ENCODE measurements around the gene GGA3. TPM values are rescaled to one million over a fixed set of nuclear protein-coding genes. Genes with fewer than 3 reads are reported as not detected.

GGA3 gene
- total RNA-seq, 2 experiments from 2014 or later: 88.8 to 96.5 TPM

DNA sequence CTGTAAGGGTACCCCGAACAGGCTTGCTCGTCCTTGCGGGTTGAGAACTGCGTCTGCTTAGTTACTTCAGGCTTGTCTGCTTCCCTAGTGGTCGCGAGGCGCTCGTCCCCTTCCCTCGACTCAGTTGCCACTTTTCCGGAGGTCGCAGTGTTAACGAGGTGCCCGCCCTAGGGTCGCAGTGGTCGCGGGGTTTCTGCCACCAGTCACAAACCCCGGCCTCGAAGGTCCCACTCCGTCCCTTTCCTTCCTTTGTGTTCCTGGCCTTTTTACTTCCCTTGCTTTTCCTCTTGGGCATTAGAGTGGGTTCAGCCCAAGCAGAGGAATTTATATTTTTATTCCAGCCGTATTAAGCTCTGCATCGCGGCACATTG is 55.6 kb downstream of the GGA3 start:
- Histone ChIP-seq H3K36me3 (ENCODE audit: insufficient read depth, low read length) (peaks cover 19% of the 10 kb centered on the region), H3K27ac (ENCODE audit: low read depth in 1 of 2, low read length in 2 of 2) (peak overlapping the region; percentile 91 to 94), H3K4me1 (ENCODE audit: insufficient read depth, low read length) (peaks cover 28% of the 10 kb centered on the region), H3K27me3 (ENCODE audit: control insufficient read depth in 1 of 2, insufficient read depth in 2 of 2, low read length in 2 of 2) (no peaks in the 10 kb centered on the region), H3K9me3 (ENCODE audit: control insufficient read depth in 1 of 2, insufficient read depth in 1 of 2, low read length in 2 of 2) (no peaks in the 10 kb centered on the region), H3K4me3 (ENCODE audit: low read length) (peak overlapping the region; percentile 95)
- intact Hi-C loops (cut with DNase I, micrococcal nuclease): loop anchor here in 1 of 2 experiments (2.0 kb wide), 2 partner anchors 23 to 55 kb away; partner anchors contain the start of genes GGA3, MRPS7 and SUMO2
- Mint-ChIP-seq H3K4me3 (peak overlapping the region; percentile 96), H3K27ac (peak overlapping the region; percentile 95), H3K36me3 (ENCODE audit: low read depth) (peaks cover 36% of the 10 kb centered on the region), H3K4me1 (ENCODE audit: low read depth) (peaks cover 27% of the 10 kb centered on the region), H3K27me3 (no peaks in the 10 kb centered on the region), H3K9me3 (no peaks in the 10 kb centered on the region)
- ATAC-seq (ENCODE audit: poor library complexity): no peak
- POLR2A ChIA-PET: interaction anchor here (0.6 to 2.6 kb wide), 12 partner anchors 15 to 244 kb away, joined by 3 to 12 read pairs (median 4); partner anchors contain the start of genes ARMC7, ATP5PD, GGA3 and GRB2
- DNase-seq: no peak
- no peak for TF ChIP-seq CTCF (IDR thresholded peaks at IDR 0.05)
- CTCF ChIA-PET: interaction anchor here (1.0 to 2.6 kb wide), 5 partner anchors 34 to 207 kb away, joined by 3 to 8 read pairs (median 4); partner anchors contain the start of gene MIF4GD

- peak within 1 kb of the TSS; percentile 96 for H3K4me3 Mint-ChIP-seq
- H3K27me3 Mint-ChIP-seq: no peaks in the 10 kb centered on the region
- ChIA-PET POLR2A (interaction anchor here (0.6 to 2.6 kb wide), 14 partner anchors 16 to 243 kb away, joined by 3 to 12 read pairs (median 4); partner anchors contain the start of genes ARMC7, ATP5PD, GGA3 and GRB2), CTCF (interaction anchor here (1.0 to 2.6 kb wide), 4 partner anchors 66 to 207 kb away, joined by 3 to 8 read pairs (median 4); partner anchors contain the start of gene MIF4GD)
- H3K4me1 ChIP-seq (ENCODE audit: insufficient read depth, low read length): peaks cover 28% of the 10 kb centered on the region
- TF ChIP-seq CTCF (IDR thresholded peaks at IDR 0.05): no peak
- H3K36me3 Mint-ChIP-seq (ENCODE audit: low read depth): peaks cover 31% of the 10 kb centered on the region
- H3K4me1 Mint-ChIP-seq (ENCODE audit: low read depth): peaks cover 27% of the 10 kb centered on the region
- H3K9me3 Mint-ChIP-seq: no peaks in the 10 kb centered on the region
- intact Hi-C loops (cut with DNase I, micrococcal nuclease): loop anchor here in 1 of 2 experiments (2.0 kb wide), 1 partner anchor 22 kb away; the partner anchor contains the start of gene SUMO2
- peak within 1 kb of the TSS; percentile 95 for H3K27ac Mint-ChIP-seq
- H3K36me3 ChIP-seq (ENCODE audit: insufficient read depth, low read length): peaks cover 16% of the 10 kb centered on the region
- DNase-seq: peak; percentile 87 to 95 (median 90)
- H3K27ac ChIP-seq (ENCODE audit: low read depth in 1 of 2, low read length in 2 of 2): peak within 1 kb of the TSS; percentile 91 to 94
- peak; percentile 89 for ATAC-seq (ENCODE audit: poor library complexity)
- peak within 1 kb of the TSS; percentile 95 for H3K4me3 ChIP-seq (ENCODE audit: low read length)
- H3K9me3 ChIP-seq (ENCODE audit: control insufficient read depth in 1 of 2, insufficient read depth in 1 of 2, low read length in 2 of 2): no peaks in the 10 kb centered on the region
- no peaks in the 10 kb centered on the region for H3K27me3 ChIP-seq (ENCODE audit: control insufficient read depth in 1 of 2, insufficient read depth in 2 of 2, low read length in 2 of 2)
Observed at GRCh38 chr17:75205037-75205792, 56.2 kb downstream of the GGA3 start, which contains the start of gene NUP85. NUP85 (plus strand) TSS chr17:75205679; CDS start chr17:75205762, 83 bp downstream.

DNA sequence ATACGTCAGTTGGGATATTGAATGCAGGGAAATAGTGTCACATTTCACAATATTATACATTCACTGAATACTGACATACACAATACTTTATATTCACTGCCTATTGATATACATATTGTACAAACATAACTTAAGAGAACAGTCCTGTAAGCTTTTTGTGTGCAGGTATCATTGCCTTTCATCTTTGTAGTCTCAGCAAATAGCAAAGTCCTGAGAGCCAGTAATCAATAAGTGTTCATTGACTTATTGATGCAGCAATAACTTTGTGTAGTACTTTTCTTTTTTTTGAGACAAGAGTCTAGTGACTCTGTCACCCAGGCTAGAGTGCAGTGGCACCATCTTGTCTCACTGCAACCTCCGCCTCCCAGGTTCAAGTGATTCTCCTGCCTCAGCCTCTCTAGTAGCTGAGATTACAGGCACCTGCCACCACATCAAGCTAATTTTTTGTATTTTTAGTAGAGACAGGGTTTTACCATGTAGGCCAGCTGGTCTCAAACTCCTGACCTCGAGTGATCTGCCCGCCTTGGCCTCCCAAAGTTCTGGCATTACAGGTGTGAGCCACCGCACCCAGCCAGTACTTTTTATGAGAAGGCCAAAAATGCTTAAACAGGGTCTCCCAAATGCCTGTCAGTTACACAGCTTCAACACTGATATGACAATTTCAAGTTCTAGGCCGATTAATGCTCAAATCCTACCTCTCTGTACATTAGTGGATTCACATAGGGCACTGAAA is 61.4 kb downstream of the GGA3 start:
- Histone ChIP-seq H3K36me3 (ENCODE audit: insufficient read depth, low read length) (no peaks in the 10 kb centered on the region), H3K4me3 (ENCODE audit: low read length) (no peak overlapping the region), H3K27me3 (ENCODE audit: control insufficient read depth in 1 of 2, insufficient read depth in 2 of 2, low read length in 2 of 2) (no peaks in the 10 kb centered on the region), H3K9me3 (ENCODE audit: control insufficient read depth in 1 of 2, insufficient read depth in 1 of 2, low read length in 2 of 2) (no peaks in the 10 kb centered on the region), H3K27ac (ENCODE audit: low read depth in 1 of 2, low read length in 2 of 2) (no peak overlapping the region), H3K4me1 (ENCODE audit: insufficient read depth, low read length) (peaks cover 8% of the 10 kb centered on the region)
- Mint-ChIP-seq H3K27ac (no peak overlapping the region), H3K36me3 (ENCODE audit: low read depth) (no peaks in the 10 kb centered on the region), H3K4me1 (ENCODE audit: low read depth) (peaks cover 7% of the 10 kb centered on the region), H3K9me3 (no peaks in the 10 kb centered on the region), H3K4me3 (no peak overlapping the region), H3K27me3 (no peaks in the 10 kb centered on the region)
- POLR2A ChIA-PET: interaction anchor here (1.6 kb wide), 1 partner anchor 86 kb away, joined by 4 read pairs; no protein-coding TSS in a partner anchor
- no peak for TF ChIP-seq CTCF (IDR thresholded peaks at IDR 0.05)
- CTCF ChIA-PET: interaction anchor here (0.6 to 7.6 kb wide), 5 partner anchors 9 to 87 kb away, joined by 3 to 102 read pairs (median 3); partner anchors contain the start of gene ARMC7
- DNase-seq (no peak), ATAC-seq (ENCODE audit: poor library complexity) (no peak)
- intact Hi-C loops (cut with DNase I, micrococcal nuclease): loop anchor here (2.0 to 5.0 kb wide), 3 partner anchors 29 to 139 kb away; no protein-coding TSS in a partner anchor

Measured in CD4-positive, alpha-beta T cell (primary cell).